Spleen (tissue), 7 donors: ENCODE results near the gene ERC2.

Experiments used
- CTCF ChIP-seq, 11 experiments: fragments of 200-600 bp in 7 of 11; fragments of 450-650 bp in 4 of 11; sonication (generic) in 4 of 11; IDR thresholded peaks in 8 of 11; conservative IDR thresholded peaks in 3 of 11; 1 replicate in 7 of 11; 2 replicates in 4 of 11; pipeline versions ENCODE4 v1.4.0 to v1.8.0; 2016 to 2021; ENCODE audit warnings: antibody characterized with exemption in 11 of 11, inconsistent platforms in 4 of 11, mild to moderate bottlenecking in 1 of 11
- POLR2A ChIP-seq, 3 donors: fragments of 450-650 bp; IDR thresholded peaks; one replicate each; pipeline ENCODE4 v1.5.1; 2017; ENCODE audit warnings: antibody characterized with exemption in 3 of 3, mild to moderate bottlenecking in 1 of 3
- donor health status: DM: no; HTN: no; CAD: no; lungs with moderate emphysema.
- donor health status: DM: no; HTN: no; CAD: no.
- donor health status: DM: no; HTN: no; CAD: no.

DNA sequence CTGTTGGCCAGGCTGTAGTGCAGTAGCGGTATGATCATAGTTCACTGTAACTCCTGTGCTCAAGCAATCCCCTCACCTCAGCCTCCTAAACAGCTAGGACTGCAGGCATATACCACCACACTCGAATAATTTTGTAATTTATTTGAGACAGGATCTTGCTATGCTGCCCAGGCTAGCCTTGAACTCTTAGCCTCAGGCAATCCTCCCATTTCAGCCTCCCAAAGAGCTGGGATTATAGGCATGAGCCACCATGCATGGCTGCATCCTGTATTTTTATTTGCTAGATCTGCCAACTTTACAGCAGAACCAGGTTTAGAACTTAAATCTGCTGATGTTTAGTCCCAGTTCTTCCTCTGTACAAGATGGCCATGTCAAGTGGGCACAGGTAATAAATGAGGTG lies 69.6 kb downstream of the ERC2 start:
- TF ChIP-seq CTCF (IDR thresholded peaks at IDR 0.05 in 8 of 11, conservative IDR thresholded peaks at IDR 0.05 in 3 of 11) (no peak), POLR2A (IDR thresholded peaks at IDR 0.05) (no peak)
